Smooth muscle cell of the brain vasculature (primary cell): Measurements from ENCODE around the gene SDK1.

Experiments used
- DNase-seq: peaks from one replicate; pipeline ENCODE4 v3.0.0-alpha.2; 2012; ENCODE audit warnings: low read depth, low spot score

SDK1 gene

GRCh38 chr7:4265676-4266075 lies 964.6 kb downstream of the SDK1 start:
- no peak for DNase-seq

- DNase-seq, result no peak
These were observed 965.4 kb downstream of the SDK1 start for GRCh38 chr7:4266270-4267040.

- no peak for DNase-seq
These were observed 966.4 kb downstream of the SDK1 start for GRCh38 chr7:4267341-4268039.

GRCh38 chr7:4268040-4268965 lies 967.3 kb downstream of the SDK1 start:
- DNase-seq, result no peak

GRCh38 chr7:4269086-4269485 lies 968.0 kb downstream of the SDK1 start:
- no peak for DNase-seq

GRCh38 chr7:4269746-4270145 lies 968.7 kb downstream of the SDK1 start:
- no peak for DNase-seq

GRCh38 chr7:4270268-4270667 lies 969.2 kb downstream of the SDK1 start:
- no peak for DNase-seq

GRCh38 chr7:4270941-4271715 lies 970.1 kb downstream of the SDK1 start:
- no peak for DNase-seq

- DNase-seq, result no peak
These were observed 970.6 kb downstream of the SDK1 start for GRCh38 chr7:4271716-4272015.

- DNase-seq, result no peak
These were observed 971.1 kb downstream of the SDK1 start for GRCh38 chr7:4272141-4272540.

GRCh38 chr7:4273566-4274230 lies 972.6 kb downstream of the SDK1 start:
- DNase-seq, result no peak

- DNase-seq, result no peak
These were observed 973.2 kb downstream of the SDK1 start for GRCh38 chr7:4274286-4274685.

- DNase-seq, result no peak
These were observed 976.9 kb downstream of the SDK1 start for GRCh38 chr7:4277936-4278335.

GRCh38 chr7:4279216-4279615 lies 978.2 kb downstream of the SDK1 start:
- DNase-seq, result no peak

- no peak for DNase-seq
These were observed 980.4 kb downstream of the SDK1 start for GRCh38 chr7:4281231-4281993.

GRCh38 chr7:4282434-4283223 lies 981.6 kb downstream of the SDK1 start:
- DNase-seq, result no peak

GRCh38 chr7:4286351-4286750 lies 985.3 kb downstream of the SDK1 start:
- no peak for DNase-seq

GRCh38 chr7:4288791-4289394 lies 987.8 kb downstream of the SDK1 start:
- no peak for DNase-seq
